GM12878 (cell line): ENCODE results near the gene ABCC1. TPM values are rescaled to one million over a fixed set of nuclear protein-coding genes. Genes with fewer than 3 reads are reported as not detected.

ENCODE experiments used
- ATAC-seq: fragments of 200-7000 bp; cut with Tn5 transposase; 3 replicates; pipeline ENCODE4 v1.9.1; 2020; ENCODE audit warnings: mild to moderate bottlenecking, moderate library complexity
- BruUV-seq: library from RNA; stranded (reverse); fragments of 400-500 nt; replicated peaks from 2 replicates; lab custom pipeline; 2021; lab: Mats Ljungman, UMichigan
- CTCF ChIA-PET: fragments of 300-600 bp; sonication (Branson Sonifier 250); formaldehyde crosslinking; extraction: SDS; loops from one replicate; lab custom pipeline; 2021; ENCODE audit warnings: inconsistent platforms; lab: Yijun Ruan, JAX
- POLR2A ChIA-PET: fragments of 350-600 bp; formaldehyde crosslinking; extraction: SDS; loops from one replicate; lab custom pipeline; 2021; ENCODE audit warnings: inconsistent platforms; lab: Charles Lee
- RAD21 ChIA-PET: fragments of 300-600 bp; sonication (Branson Sonifier 250); formaldehyde crosslinking; loops from one replicate; lab custom pipeline; 2023; ENCODE audit warnings: antibody characterized with exemption; ENCODE audit not compliant: unreplicated experiment; lab: Charles Lee
- SMC1A ChIA-PET: fragments of 300-600 bp; sonication (Branson Sonifier 250); formaldehyde crosslinking; loops from one replicate; lab custom pipeline; 2023; ENCODE audit not compliant: unreplicated experiment, uncharacterized antibody; lab: Charles Lee
- DNase-seq: peaks from one replicate; pipeline ENCODE4 v3.0.0-alpha.2; 2011; ENCODE audit warnings: low read depth, low spot score
- FAIRE-seq: peaks from 3 replicates; lab custom pipeline; 2011; peaks lifted over from hg19 to GRCh38; lab: Jason Lieb, UNC
- H2AFZ ChIP-seq: 2 replicates; pipeline ENCODE4 v1.6.0; 2011; ENCODE audit warnings: low read depth, low read length, control low read depth; ENCODE audit not compliant: control insufficient read depth
- H3K27ac ChIP-seq: 2 replicates; pipeline ENCODE4 v1.5.1; 2011; ENCODE audit warnings: control low read depth; ENCODE audit not compliant: control insufficient read depth, insufficient read depth
- H3K27me3 ChIP-seq, 2 experiments: replicated peaks in 1 of 2; 2 replicates each; pipeline versions ENCODE4 v1.6.0 to v1.6.1; 2011; ENCODE audit warnings: low read length in 1 of 2; ENCODE audit not compliant: control insufficient read depth in 2 of 2, insufficient read depth in 2 of 2
- H3K36me3 ChIP-seq, 2 experiments: 2 replicates each; pipeline ENCODE4 v1.5.1; 2011; ENCODE audit warnings: low read length in 1 of 2; ENCODE audit not compliant: control insufficient read depth in 2 of 2, insufficient read depth in 2 of 2
- H3K4me1 ChIP-seq: 2 replicates; pipeline ENCODE4 v1.6.1; 2011; ENCODE audit warnings: mild to moderate bottlenecking, low read length, moderate library complexity, mixed read lengths; ENCODE audit not compliant: control insufficient read depth, insufficient read depth
- H3K4me2 ChIP-seq: 2 replicates; pipeline ENCODE4 v1.6.0; 2011; ENCODE audit warnings: control low read depth; ENCODE audit not compliant: control insufficient read depth, insufficient read depth
- H3K4me3 ChIP-seq: fragments of 200-600 bp; sonication (generic); 2 replicates; pipeline ENCODE4 v1.5.1; 2016
- H3K79me2 ChIP-seq: 2 replicates; pipeline ENCODE4 v1.6.0; 2011; ENCODE audit warnings: low read length; ENCODE audit not compliant: control insufficient read depth, insufficient read depth
- H3K9ac ChIP-seq: 2 replicates; pipeline ENCODE4 v1.8.0; 2011; ENCODE audit warnings: low read length, control low read depth, mixed read lengths; ENCODE audit not compliant: control insufficient read depth, insufficient read depth
- H3K9me3 ChIP-seq: replicated peaks from 3 replicates; pipeline ENCODE4 v1.5.1; 2011; ENCODE audit warnings: mild to moderate bottlenecking, low read length; ENCODE audit not compliant: control insufficient read depth, insufficient read depth
- H4K20me1 ChIP-seq: 2 replicates; pipeline ENCODE4 v1.6.0; 2011; ENCODE audit not compliant: control insufficient read depth, insufficient read depth
- CHD2 ChIP-seq: IDR thresholded peaks from 2 replicates; pipeline ENCODE4 v1.6.1; 2011; ENCODE audit warnings: low read depth, low read length, improper control_type of control experiment, borderline replicate concordance
- FOXM1 ChIP-seq: IDR thresholded peaks from 2 replicates; pipeline ENCODE4 v1.6.1; 2012; ENCODE audit warnings: low read depth, mild to moderate bottlenecking, inconsistent platforms, low read length, moderate library complexity
- GABPA ChIP-seq: IDR thresholded peaks from 2 replicates; pipeline ENCODE4 v1.6.1; 2014; ENCODE audit warnings: antibody characterized with exemption, low read depth, mild to moderate bottlenecking, inconsistent platforms
- HCFC1 ChIP-seq: fragments of 150-350 bp; IDR thresholded peaks from 2 replicates; pipeline ENCODE4 v1.6.1; 2014; ENCODE audit warnings: low read length
- HDAC2 ChIP-seq: fragments of 200-600 bp; sonication (generic); IDR thresholded peaks from 2 replicates; pipeline ENCODE4 v1.6.1; 2017
- NFXL1 ChIP-seq: fragments of 450-650 bp; IDR thresholded peaks from 2 replicates; pipeline ENCODE4 v1.6.1; 2017; ENCODE audit warnings: antibody characterized with exemption, mild to moderate bottlenecking, borderline replicate concordance
- NR2F1 ChIP-seq: fragments of 450-650 bp; conservative IDR thresholded peaks from 2 replicates; pipeline ENCODE4 v1.6.1; 2017; ENCODE audit warnings: mild to moderate bottlenecking
- NRF1 ChIP-seq: conservative IDR thresholded peaks from 2 replicates; pipeline ENCODE4 v1.6.1; 2011; ENCODE audit warnings: mild to moderate bottlenecking, low read depth, low read length, improper control_type of control experiment
- POLR2AphosphoS5 ChIP-seq: IDR thresholded peaks from 2 replicates; pipeline ENCODE4 v1.6.1; 2011; ENCODE audit warnings: mild to moderate bottlenecking, low read length, inconsistent platforms
- RELA ChIP-seq: fragments of 450-650 bp; IDR thresholded peaks from 2 replicates; pipeline ENCODE4 v1.8.0; 2014; ENCODE audit warnings: borderline replicate concordance; ENCODE audit not compliant: partially characterized antibody
- RFX5 ChIP-seq: IDR thresholded peaks from 2 replicates; pipeline ENCODE4 v1.6.1; 2011; ENCODE audit warnings: low read depth, low read length, improper control_type of control experiment
- SMARCA5 ChIP-seq: fragments of 450-650 bp; IDR thresholded peaks from 2 replicates; pipeline ENCODE4 v1.6.1; 2017; ENCODE audit warnings: mild to moderate bottlenecking
- TCF12 ChIP-seq: IDR thresholded peaks from 2 replicates; pipeline ENCODE4 v1.6.1; 2011; ENCODE audit warnings: low read depth, mild to moderate bottlenecking, low read length
- ZNF24 ChIP-seq: fragments of 450-650 bp; IDR thresholded peaks from 2 replicates; pipeline ENCODE4 v1.6.1; 2017; ENCODE audit warnings: antibody characterized with exemption, mild to moderate bottlenecking
- ZNF274 ChIP-seq: IDR thresholded peaks from one replicate; pipeline ENCODE4 v1.8.0; 2011; ENCODE audit not compliant: insufficient read length, insufficient read depth
- WGBS: methylation state at CpG from one replicate; pipeline ENCODE4 v1.1.6; 2016; ENCODE audit warnings: low lambda C conversion rate; ENCODE audit not compliant: insufficient replicate concordance, insufficient coverage; ENCODE audit errors: missing lambda C conversion rate; 5-methylcytosine and 5-hydroxymethylcytosine counted together
- in situ Hi-C: fragments of 300-500 bp; cut with MboI; formaldehyde crosslinking; loops from 9 replicates; pipeline ENCODE4 v1.14.3; 2018; ENCODE audit warnings: mixed read lengths
- intact Hi-C: fragments of 100-400 bp; cut with micrococcal nuclease; formaldehyde crosslinking; loops from one replicate; pipeline ENCODE4 v1.14.2; 2022; ENCODE audit not compliant: unreplicated experiment
- polyA plus RNA-seq, 11 experiments: library from polyadenylated mRNA; depleted of rRNA in 4 of 11; unstranded in 6 of 11; stranded (reverse) in 5 of 11; fragments of >200 nt; fragmentation: Nextera tagmentation in 4 of 11; fragmentation: Illumina TruSeq in 1 of 11; extraction: Ambion mirVana in 4 of 11; extraction: Trizol in 1 of 11; gene quantifications; 1 replicate in 1 of 11; 2 replicates in 10 of 11; pipeline versions ENCODE4 v1.2.1 to v1.2.3, GENCODE V29; 2011 to 2016; ENCODE audit warnings: inconsistent platforms in 2 of 11, missing spikeins in 2 of 11, low read depth in 1 of 11
- total RNA-seq, 4 experiments: library from RNA; depleted of rRNA in 3 of 4; stranded (reverse); fragments of >200 nt in 3 of 4; fragmentation: Illumina TruSeq in 1 of 4; extraction: Trizol in 1 of 4; gene quantifications; 2 replicates each; pipeline versions ENCODE4 v1.2.1 to v1.2.3, GENCODE V29; 2013 to 2021

ABCC1 gene
- total and polyA plus RNA-seq, 10 of the 15 experiments (the other 5 are each of a cell fraction or from before 2014, with no cell fraction given), result 3.2 to 44.6 (median 14.5) TPM

- H3K27ac ChIP-seq, result no peak overlapping the region
- H3K4me2 ChIP-seq, result no peak overlapping the region
- no peak overlapping the region for H2AFZ ChIP-seq
- TF ChIP-seq NRF1, result no peak
- no peak for TF ChIP-seq HDAC2
- TF ChIP-seq TCF12, result no peak
- no peak for TF ChIP-seq ZNF274
- TF ChIP-seq RELA, result no peak
- no peak for TF ChIP-seq HCFC1
- TF ChIP-seq NFXL1, result no peak
- no peak for TF ChIP-seq FOXM1
- TF ChIP-seq NR2F1, result no peak
- no peak for TF ChIP-seq GABPA
- no peak for TF ChIP-seq ZNF24
- TF ChIP-seq POLR2AphosphoS5, result no peak
- no peak for TF ChIP-seq RFX5
- no peak for TF ChIP-seq SMARCA5
- TF ChIP-seq CHD2, result no peak
- TF ChIP-seq, all 136 proteins: peak for 0
- ChIA-PET SMC1A (interaction anchor here (1.0 to 1.8 kb wide), 3 partner anchors 9 to 18 kb away, joined by 3 to 5 read pairs (median 4); no protein-coding TSS in a partner anchor), POLR2A (no interaction called here), CTCF (interaction anchor here (1.0 to 1.4 kb wide), 2 partner anchors 26 to 230 kb away, joined by 3 to 4 read pairs; no protein-coding TSS in a partner anchor), RAD21 (no interaction called here)
- ATAC-seq, result no peak
- H3K4me1 ChIP-seq, result no peaks in the 10 kb centered on the region
- intact Hi-C loops, result no loop called here
- in situ Hi-C loops, result no loop called here
- no peak overlapping the region for H3K9ac ChIP-seq
- H3K9me3 ChIP-seq, result no peaks in the 10 kb centered on the region
- peaks cover 22 to 35% of the 10 kb centered on the region in 2 experiments; a peak in 3 of 4 replicates for H3K36me3 ChIP-seq
- H3K4me3 ChIP-seq, result no peak overlapping the region
- no peaks in the 10 kb centered on the region for H3K27me3 ChIP-seq
- 99% methylated on average over 4 of the region's 4 CpGs for WGBS
- DNase-seq, result no peak
- no peaks in the 10 kb centered on the region for H4K20me1 ChIP-seq
- no TSS peak for BruUV-seq
- H3K79me2 ChIP-seq, result no peaks in the 10 kb centered on the region
- no peak for FAIRE-seq
Measured at GRCh38 chr16:16051132-16051531, 101.7 kb downstream of the ABCC1 start.
